Upper lobe of left lung (tissue), 4 donors: ENCODE results near the gene TPCN1.

Experiments used
- EP300 ChIP-seq, 4 donors: sonication (generic); formaldehyde crosslinking; IDR thresholded peaks; one replicate each; pipeline ENCODE4 v1.5.1; 2017; ENCODE audit warnings: antibody characterized with exemption in 4 of 4, control low read depth in 2 of 4
- POLR2A ChIP-seq, 4 donors: fragments of 450-650 bp; IDR thresholded peaks; one replicate each; pipeline ENCODE4 v1.5.1; 2016 to 2017; ENCODE audit warnings: antibody characterized with exemption in 4 of 4, mild to moderate bottlenecking in 2 of 4
- POLR2AphosphoS5 ChIP-seq, 2 donors: sonication (generic); formaldehyde crosslinking; IDR thresholded peaks; one replicate each; pipeline ENCODE4 v1.5.1; 2017; ENCODE audit warnings: antibody characterized with exemption in 2 of 2
- TF ChIP-seq, protein P1 (sequence below), 6 experiments: fragments of 450-650 bp in 4 of 6; fragments of 200-600 bp in 2 of 6; sonication (generic) in 2 of 6; IDR thresholded peaks; one replicate each; pipeline ENCODE4 v1.5.1; 2016 to 2019; ENCODE audit warnings: antibody characterized with exemption in 6 of 6

DNA sequence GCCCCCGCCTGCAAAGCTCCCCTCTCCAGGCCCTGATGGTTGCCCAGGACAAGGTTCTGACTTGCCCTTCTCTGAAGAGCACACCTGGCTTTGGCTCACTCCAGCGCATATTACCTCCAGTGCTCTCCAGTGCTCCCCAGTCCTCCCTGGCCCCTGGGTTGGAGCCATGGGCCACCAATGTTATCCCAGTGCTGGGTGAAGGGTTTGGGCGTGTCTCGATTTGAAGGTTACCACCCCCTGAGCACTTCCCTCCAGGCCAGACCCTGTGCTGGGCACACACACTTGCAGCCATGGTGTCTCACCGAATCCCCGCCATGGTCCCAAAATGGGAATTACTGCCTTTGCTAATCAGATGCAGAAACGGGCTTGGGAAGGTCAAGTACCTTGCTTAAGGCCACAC is 24.7 kb upstream of the TPCN1 start:
- TF ChIP-seq POLR2AphosphoS5 (IDR thresholded peaks at IDR 0.05) (no peak), POLR2A (IDR thresholded peaks at IDR 0.05) (no peak), EP300 (IDR thresholded peaks at IDR 0.05) (no peak)
- TF ChIP-seq, protein P1, sequence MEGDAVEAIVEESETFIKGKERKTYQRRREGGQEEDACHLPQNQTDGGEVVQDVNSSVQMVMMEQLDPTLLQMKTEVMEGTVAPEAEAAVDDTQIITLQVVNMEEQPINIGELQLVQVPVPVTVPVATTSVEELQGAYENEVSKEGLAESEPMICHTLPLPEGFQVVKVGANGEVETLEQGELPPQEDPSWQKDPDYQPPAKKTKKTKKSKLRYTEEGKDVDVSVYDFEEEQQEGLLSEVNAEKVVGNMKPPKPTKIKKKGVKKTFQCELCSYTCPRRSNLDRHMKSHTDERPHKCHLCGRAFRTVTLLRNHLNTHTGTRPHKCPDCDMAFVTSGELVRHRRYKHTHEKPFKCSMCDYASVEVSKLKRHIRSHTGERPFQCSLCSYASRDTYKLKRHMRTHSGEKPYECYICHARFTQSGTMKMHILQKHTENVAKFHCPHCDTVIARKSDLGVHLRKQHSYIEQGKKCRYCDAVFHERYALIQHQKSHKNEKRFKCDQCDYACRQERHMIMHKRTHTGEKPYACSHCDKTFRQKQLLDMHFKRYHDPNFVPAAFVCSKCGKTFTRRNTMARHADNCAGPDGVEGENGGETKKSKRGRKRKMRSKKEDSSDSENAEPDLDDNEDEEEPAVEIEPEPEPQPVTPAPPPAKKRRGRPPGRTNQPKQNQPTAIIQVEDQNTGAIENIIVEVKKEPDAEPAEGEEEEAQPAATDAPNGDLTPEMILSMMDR (IDR thresholded peaks at IDR 0.05), result no peak
